ACHN (cell line): Measurements from ENCODE around the gene HEATR5A.
"Not testable (repeated sequence)": the region's sequence is repeated elsewhere in the genome, so short reads cannot be mapped to it uniquely, and the experiment has no call there.

Source experiments
- DNase-seq: peaks from one replicate; pipeline ENCODE4 v3.0.0-alpha.2; 2015
- in situ Hi-C: cut with HindIII; loops from 2 replicates; pipeline ENCODE4 v1.10.0; 2017; ENCODE audit warnings: low sequenced_read_pairs, low pct_ligation_motif_present, low pct_unique_long_range_greater_than_20kb

HEATR5A gene

GRCh38 chr14:31360919-31361662 is 59.3 kb downstream of the HEATR5A start:
- DNase-seq, result no peak
- in situ Hi-C loops, result no loop called here

GRCh38 chr14:31357279-31357678 is 63.1 kb downstream of the HEATR5A start:
- DNase-seq, result no peak
- in situ Hi-C loops, result no loop called here

- in situ Hi-C loops, result no loop called here
- DNase-seq, result no peak
Observed at GRCh38 chr14:31346097-31346496, 74.3 kb downstream of the HEATR5A start.

GRCh38 chr14:31341280-31341679 is 79.1 kb downstream of the HEATR5A start:
- no peak for DNase-seq
- in situ Hi-C loops, result no loop called here

- in situ Hi-C loops, result no loop called here
- DNase-seq, result no peak
Observed at GRCh38 chr14:31340297-31341063, 79.9 kb downstream of the HEATR5A start.

- in situ Hi-C loops, result no loop called here
- no peak for DNase-seq
Observed at GRCh38 chr14:31339743-31340142, 80.6 kb downstream of the HEATR5A start.

GRCh38 chr14:31337331-31337730 is 83.0 kb downstream of the HEATR5A start:
- in situ Hi-C loops, result no loop called here
- no peak for DNase-seq

GRCh38 chr14:31336646-31337045 is 83.7 kb downstream of the HEATR5A start:
- in situ Hi-C loops, result no loop called here
- DNase-seq, result no peak

- in situ Hi-C loops, result not testable (repeated sequence)
Observed at GRCh38 chr14:31331395-31331794, 89.0 kb downstream of the HEATR5A start.

GRCh38 chr14:31329876-31330521 is 90.4 kb downstream of the HEATR5A start:
- peak; percentile 5 for DNase-seq
- in situ Hi-C loops, result not testable (repeated sequence)

More at GRCh38 chr14:31331395-31331794, 89.0 kb downstream of the HEATR5A start:
- DNase-seq, result not testable (repeated sequence)

- DNase-seq, result peak; percentile 25
- in situ Hi-C loops, result no loop called here
Observed at GRCh38 chr14:31326111-31326510, 94.2 kb downstream of the HEATR5A start.

GRCh38 chr14:31323419-31323818 is 96.9 kb downstream of the HEATR5A start:
- no peak for DNase-seq
- in situ Hi-C loops, result no loop called here

GRCh38 chr14:31320922-31321766 is 99.2 kb downstream of the HEATR5A start:
- no peak for DNase-seq
- in situ Hi-C loops, result no loop called here

- in situ Hi-C loops, result no loop called here
- no peak for DNase-seq
Observed at GRCh38 chr14:31320216-31320615, 100.1 kb downstream of the HEATR5A start.

GRCh38 chr14:31319701-31320100 is 100.6 kb downstream of the HEATR5A start:
- no peak for DNase-seq
- in situ Hi-C loops, result no loop called here

- DNase-seq, result no peak
- in situ Hi-C loops, result no loop called here
Observed at GRCh38 chr14:31312934-31313333, 107.4 kb downstream of the HEATR5A start.

- in situ Hi-C loops, DNase-seq: not testable (repeated sequence)
Observed at GRCh38 chr14:31312370-31312769, 108.0 kb downstream of the HEATR5A start.

- no peak for DNase-seq
- in situ Hi-C loops, result no loop called here
Observed at GRCh38 chr14:31307618-31308017, 112.7 kb downstream of the HEATR5A start.

- DNase-seq, result no peak
- in situ Hi-C loops, result no loop called here
Observed at GRCh38 chr14:31307198-31307597, 113.2 kb downstream of the HEATR5A start.
